SK-N-SH (cell line): ENCODE measurements around the gene AMZ1. TPM values are rescaled to one million over a fixed set of nuclear protein-coding genes. Genes with fewer than 3 reads are reported as not detected.

ENCODE experiments used
- CTCF ChIA-PET: fragments of 300-600, 350-600 bp; formaldehyde crosslinking; extraction: SDS; loops from one replicate; lab custom pipeline; 2021; lab: Yijun Ruan, JAX
- POLR2A ChIA-PET: fragments of 350-600 bp; sonication (Branson Sonifier 250); formaldehyde crosslinking; extraction: SDS; loops from one replicate; lab custom pipeline; 2020; ENCODE audit warnings: antibody characterized with exemption, inconsistent platforms; lab: Yijun Ruan, JAX
- DNase-seq: peaks from one replicate; pipeline ENCODE4 v3.0.0; 2012
- H2AFZ ChIP-seq: fragments of 200-600 bp; sonication (generic); 2 replicates; pipeline ENCODE4 v1.8.1; 2016; ENCODE audit warnings: antibody characterized with exemption, mild to moderate bottlenecking, low read depth
- H3F3A ChIP-seq: fragments of 200-600 bp; sonication (generic); replicated peaks from 2 replicates; pipeline ENCODE3; 2016; ENCODE audit warnings: antibody characterized with exemption, mild to moderate bottlenecking; ENCODE audit not compliant: insufficient read depth
- H3K27ac ChIP-seq, 2 experiments: fragments of 200-500 bp in 1 of 2; fragments of 200-600 bp in 1 of 2; sonication (Bioruptor generic) in 1 of 2; sonication (generic), shearing (Covaris generic) in 1 of 2; 2 replicates each; pipeline versions ENCODE4 v1.5.1 to v1.6.1; 2014 to 2016; ENCODE audit warnings: low read depth in 2 of 2, inconsistent platforms in 1 of 2, low read length in 1 of 2, mild to moderate bottlenecking in 1 of 2, mixed read lengths in 1 of 2
- H3K27me3 ChIP-seq: fragments of 200-600 bp; sonication (generic), shearing (Covaris generic); 2 replicates; pipeline ENCODE4 v1.6.1; 2016; ENCODE audit warnings: mixed run types; ENCODE audit not compliant: insufficient read depth
- H3K36me3 ChIP-seq, 2 experiments: fragments of 200-500 bp in 1 of 2; fragments of 200-600 bp in 1 of 2; sonication (Bioruptor generic) in 1 of 2; sonication (generic) in 1 of 2; replicated peaks in 1 of 2; 2 replicates each; pipeline versions ENCODE3 to v1.5.1; 2014 to 2016; ENCODE audit warnings: low read length in 1 of 2, mild to moderate bottlenecking in 1 of 2; ENCODE audit not compliant: insufficient read depth in 2 of 2, control insufficient read depth in 1 of 2
- H3K4me1 ChIP-seq, 2 experiments: fragments of 200-500 bp in 1 of 2; fragments of 200-600 bp in 1 of 2; sonication (Bioruptor generic) in 1 of 2; sonication (generic), shearing (Covaris generic) in 1 of 2; 2 replicates each; pipeline versions ENCODE4 v1.5.1 to v1.6.1; 2014 to 2016; ENCODE audit warnings: low read depth in 1 of 2, low read length in 1 of 2, mixed run types in 1 of 2; ENCODE audit not compliant: insufficient read depth in 2 of 2, control insufficient read depth in 1 of 2
- H3K4me2 ChIP-seq: fragments of 200-600 bp; sonication (generic), shearing (Covaris generic); 2 replicates; pipeline ENCODE4 v1.6.1; 2017; ENCODE audit warnings: mixed run types
- H3K4me3 ChIP-seq, 2 experiments: fragments of 200-500 bp in 1 of 2; fragments of 200-600 bp in 1 of 2; sonication (Bioruptor generic) in 1 of 2; sonication (generic), shearing (Covaris generic) in 1 of 2; 2 replicates each; pipeline versions ENCODE4 v1.5.1 to v1.8.1; 2014 to 2016; ENCODE audit warnings: low read depth in 2 of 2, inconsistent platforms in 1 of 2, low read length in 1 of 2, mild to moderate bottlenecking in 1 of 2, mixed read lengths in 1 of 2, moderate library complexity in 1 of 2
- H3K79me2 ChIP-seq: fragments of 200-600 bp; sonication (generic); 2 replicates; pipeline ENCODE4 v1.8.1; 2017; ENCODE audit warnings: mild to moderate bottlenecking; ENCODE audit not compliant: insufficient read depth
- H3K9ac ChIP-seq: fragments of 200-600 bp; sonication (generic); 2 replicates; pipeline ENCODE4 v1.6.1; 2017; ENCODE audit warnings: mixed run types
- H3K9me2 ChIP-seq: fragments of 200-600 bp; sonication (generic); 2 replicates; pipeline ENCODE4 v1.6.1; 2017; ENCODE audit warnings: mixed run types
- H3K9me3 ChIP-seq: fragments of 200-600 bp; sonication (generic); 2 replicates; pipeline ENCODE4 v1.6.1; 2017; ENCODE audit warnings: mixed run types, mild to moderate bottlenecking, moderate library complexity
- H4K20me1 ChIP-seq: fragments of 200-600 bp; sonication (generic); 2 replicates; pipeline ENCODE4 v1.6.1; 2017; ENCODE audit warnings: mild to moderate bottlenecking, mixed run types; ENCODE audit not compliant: insufficient read depth
- FOXJ3 ChIP-seq: sonication (generic); formaldehyde crosslinking; IDR thresholded peaks from 2 replicates; pipeline ENCODE4 v1.5.1; 2020; ENCODE audit warnings: mild to moderate bottlenecking, missing genetic modification reagents
- FOXM1 ChIP-seq: IDR thresholded peaks from 2 replicates; pipeline ENCODE4 v1.4.0; 2012; ENCODE audit warnings: low read depth, mild to moderate bottlenecking
- GABPA ChIP-seq: IDR thresholded peaks from 2 replicates; pipeline ENCODE4 v1.4.0; 2012; ENCODE audit warnings: low read depth, mild to moderate bottlenecking
- IRF3 ChIP-seq: fragments of 150-350 bp; IDR thresholded peaks from 2 replicates; pipeline ENCODE4 v1.6.1; 2016; ENCODE audit warnings: mild to moderate bottlenecking, low read depth, low read length
- MAX ChIP-seq: IDR thresholded peaks from 2 replicates; pipeline ENCODE4 v1.4.0; 2012; ENCODE audit warnings: low read depth
- MEF2A ChIP-seq: IDR thresholded peaks from 2 replicates; pipeline ENCODE4 v1.4.0; 2012; ENCODE audit warnings: low read depth, borderline replicate concordance
- MXI1 ChIP-seq: IDR thresholded peaks from 2 replicates; pipeline ENCODE4 v1.6.1; 2012; ENCODE audit warnings: mild to moderate bottlenecking, low read depth, low read length, improper control_type of control experiment
- NFIC ChIP-seq: IDR thresholded peaks from 2 replicates; pipeline ENCODE4 v1.4.0; 2012; ENCODE audit warnings: borderline replicate concordance
- NRF1 ChIP-seq: IDR thresholded peaks from 2 replicates; pipeline ENCODE4 v1.6.1; 2012; ENCODE audit warnings: low read depth, mild to moderate bottlenecking, low read length
- PBX3 ChIP-seq: IDR thresholded peaks from 2 replicates; pipeline ENCODE4; 2012
- POLR2AphosphoS5 ChIP-seq: IDR thresholded peaks from 2 replicates; pipeline ENCODE4 v1.6.1; 2012; ENCODE audit warnings: low read depth, low read length
- RAD21 ChIP-seq: IDR thresholded peaks from 2 replicates; pipeline ENCODE4 v1.6.1; 2012; ENCODE audit warnings: mild to moderate bottlenecking, low read length
- RCOR1 ChIP-seq: fragments of 150-350 bp; IDR thresholded peaks from 2 replicates; pipeline ENCODE4 v1.6.1; 2017; ENCODE audit warnings: antibody characterized with exemption, low read length
- RXRA ChIP-seq: IDR thresholded peaks from 2 replicates; pipeline ENCODE4 v1.4.0; 2012; ENCODE audit warnings: low read depth, mild to moderate bottlenecking, borderline replicate concordance
- SMC3 ChIP-seq: IDR thresholded peaks from 2 replicates; pipeline ENCODE4 v1.6.1; 2012; ENCODE audit warnings: low read depth, low read length, improper control_type of control experiment
- TCF12 ChIP-seq: IDR thresholded peaks from 2 replicates; pipeline ENCODE4 v1.4.0; 2012
- TEAD4 ChIP-seq: IDR thresholded peaks from 2 replicates; pipeline ENCODE4 v1.4.0; 2012; ENCODE audit warnings: mild to moderate bottlenecking, borderline replicate concordance; ENCODE audit not compliant: insufficient read depth
- USF1 ChIP-seq: IDR thresholded peaks from 2 replicates; pipeline ENCODE4 v1.4.0; 2012; ENCODE audit warnings: low read depth, borderline replicate concordance
- YY1 ChIP-seq: IDR thresholded peaks from 2 replicates; pipeline ENCODE4 v1.4.0; 2012; ENCODE audit warnings: low read depth, mild to moderate bottlenecking
- whole genome bisulfite sequencing: methylation state at CpG from one replicate; pipeline ENCODE4 v1.1.6; 2017; ENCODE audit warnings: low lambda C conversion rate; 5-methylcytosine and 5-hydroxymethylcytosine counted together
- polyA plus RNA-seq, 3 experiments: library from polyadenylated mRNA; depleted of rRNA; stranded (reverse); fragments of >200 nt; gene quantifications; 2 replicates each; pipeline ENCODE4 v1.2.3, GENCODE V29; 2012

AMZ1 gene
- polyA plus RNA-seq, 1 of the 3 experiments (the other 2 are of a cell fraction) = 0.15 TPM

GRCh38 chr7:2657920-2658671 is 29.9 kb upstream of the AMZ1 start:
- no peak for DNase-seq
- WGBS = 96% methylated on average over 18 of the region's 33 CpGs
- no peaks in the 10 kb centered on the region for H3K9me2 ChIP-seq
- H3K4me3 ChIP-seq = no peak overlapping the region
- H3F3A ChIP-seq = peaks cover 5% of the 10 kb centered on the region
- ChIA-PET CTCF (interaction anchor here (0.9 to 4.3 kb wide), 5 partner anchors 12 to 207 kb away, joined by 3 to 38 read pairs (median 6); no protein-coding TSS in a partner anchor), POLR2A (no interaction called here)
- no peak overlapping the region; a peak in 1 of 4 replicates for H3K27ac ChIP-seq
- peaks cover 0 to 28% of the 10 kb centered on the region in 2 experiments; a peak in 1 of 4 replicates for H3K4me1 ChIP-seq
- no peaks in the 10 kb centered on the region for H3K9me3 ChIP-seq
- H3K4me2 ChIP-seq = no peak overlapping the region
- peaks cover 10% of the 10 kb centered on the region; the same call in 1 of the 2 replicates for H3K79me2 ChIP-seq
- TF ChIP-seq SMC3 (no peak), YY1 (no peak), MAX (no peak), NRF1 (no peak), IRF3 (no peak), FOXM1 (no peak), TEAD4 (no peak), MEF2A (no peak), RXRA (no peak), PBX3 (no peak), USF1 (no peak), GABPA (no peak), POLR2AphosphoS5 (no peak), RAD21 (no peak)
- no peak overlapping the region for H3K9ac ChIP-seq
- no peaks in the 10 kb centered on the region for H3K27me3 ChIP-seq
- H2AFZ ChIP-seq = no peak overlapping the region
- H3K36me3 ChIP-seq = peaks cover 22 to 75% of the 10 kb centered on the region in 2 experiments
- peaks cover 42% of the 10 kb centered on the region for H4K20me1 ChIP-seq

- 94% methylated on average over 10 of the region's 15 CpGs for WGBS
- Histone ChIP-seq H3K36me3 (peaks cover 28 to 79% of the 10 kb centered on the region in 2 experiments), H3K4me2 (no peak overlapping the region), H3K9ac (no peak overlapping the region), H3K9me3 (no peaks in the 10 kb centered on the region), H2AFZ (no peak overlapping the region), H3K4me1 (peaks cover 0 to 36% of the 10 kb centered on the region in 2 experiments; a peak in 1 of 4 replicates), H3K79me2 (peaks cover 10% of the 10 kb centered on the region; the same call in 1 of the 2 replicates), H3F3A (no peaks in the 10 kb centered on the region), H3K27ac (no peak overlapping the region; a peak in 1 of 4 replicates), H4K20me1 (peaks cover 48% of the 10 kb centered on the region), H3K4me3 (no peak overlapping the region), H3K9me2 (no peaks in the 10 kb centered on the region), H3K27me3 (no peaks in the 10 kb centered on the region)
- POLR2A ChIA-PET = no interaction called here
- CTCF ChIA-PET = interaction anchor here (0.9 to 4.9 kb wide), 8 partner anchors 7 to 209 kb away, joined by 3 to 38 read pairs (median 4); no protein-coding TSS in a partner anchor
- TF ChIP-seq RCOR1 = no peak
- no peak for TF ChIP-seq TCF12
- TF ChIP-seq FOXJ3 (CRISPR knock-in tag) = no peak
- no peak for TF ChIP-seq MXI1
- TF ChIP-seq GABPA = no peak
- TF ChIP-seq RXRA = no peak
- TF ChIP-seq NFIC = no peak
- TF ChIP-seq YY1 = no peak
- no peak for TF ChIP-seq FOXM1
- DNase-seq = no peak
Observed at GRCh38 chr7:2658941-2659340, 29.1 kb upstream of the AMZ1 start.
